Mucosa of descending colon (tissue), 3 donors: Measurements from ENCODE around the gene YBX2. TPM values are rescaled to one million over a fixed set of nuclear protein-coding genes. Genes with fewer than 3 reads are reported as not detected.

Experiments
- ATAC-seq: fragments of 200-7000 bp; cut with Tn5 transposase; one replicate; pipeline ENCODE4 v1.9.1; 2020; ENCODE audit warnings: mild to moderate bottlenecking, moderate library complexity
- DNase-seq, 3 donors: peaks; one replicate each; pipeline ENCODE4 v3.0.0-alpha.2; 2020
- H3K36me3 ChIP-seq: fragments of 200-600 bp; one replicate; pipeline ENCODE4 v1.8.0; 2021; ENCODE audit warnings: low read depth, mild to moderate bottlenecking
- H3K4me1 ChIP-seq: fragments of 200-600 bp; one replicate; pipeline ENCODE4 v1.8.0; 2021; ENCODE audit warnings: low read depth, mild to moderate bottlenecking
- H3K4me3 ChIP-seq: fragments of 200-600 bp; one replicate; pipeline ENCODE4 v1.8.0; 2021; ENCODE audit warnings: mild to moderate bottlenecking
- H3K9me3 ChIP-seq: fragments of 200-600 bp; one replicate; pipeline ENCODE4 v1.8.0; 2021; ENCODE audit warnings: mild to moderate bottlenecking
- CTCF ChIP-seq: fragments of 200-600 bp; IDR thresholded peaks from one replicate; pipeline ENCODE4 v1.8.0; 2022; ENCODE audit warnings: antibody characterized with exemption, mild to moderate bottlenecking
- intact Hi-C, 2 donors: fragments of 100-400 bp; cut with DNase I in 1 of 2; cut with micrococcal nuclease in 1 of 2; formaldehyde crosslinking; loops; one replicate each; pipeline versions ENCODE4 v1.11.0 to v1.11.1; 2022; cut with DNase I, micrococcal nuclease
- total RNA-seq, 3 donors: library from RNA; stranded (reverse); fragmentation: NEBNext Ultra II Directional in 2 of 3; extraction: Animal tissue kit (Norgen Biotek cat#: 25700) in 2 of 3; gene quantifications; one replicate each; pipeline versions ENCODE4 v1.2.1 to v1.2.4, GENCODE V29; 2021 to 2023
- donor health status: DM: no; HTN: no; CAD: no; lungs with moderate emphysema.
- donor health status: DM: no; HTN: no; CAD: no.
- donor health status: DM: no; HTN: yes; CAD: no.

Gene YBX2
- total RNA-seq, 3 donors from 2014 or later, result 17.9 to 71.4 (median 37.8) TPM

GRCh38 chr17:7327056-7327455 lies 32.6 kb upstream of the YBX2 start:
- H3K4me3 ChIP-seq, result no peak overlapping the region
- H3K36me3 ChIP-seq, result peaks cover 8% of the 10 kb centered on the region
- ATAC-seq (no peak), DNase-seq (no peak)
- intact Hi-C loops, result no loop called here
- peaks cover 12% of the 10 kb centered on the region for H3K4me1 ChIP-seq
- no peaks in the 10 kb centered on the region for H3K9me3 ChIP-seq
- TF ChIP-seq CTCF, result no peak

DNA sequence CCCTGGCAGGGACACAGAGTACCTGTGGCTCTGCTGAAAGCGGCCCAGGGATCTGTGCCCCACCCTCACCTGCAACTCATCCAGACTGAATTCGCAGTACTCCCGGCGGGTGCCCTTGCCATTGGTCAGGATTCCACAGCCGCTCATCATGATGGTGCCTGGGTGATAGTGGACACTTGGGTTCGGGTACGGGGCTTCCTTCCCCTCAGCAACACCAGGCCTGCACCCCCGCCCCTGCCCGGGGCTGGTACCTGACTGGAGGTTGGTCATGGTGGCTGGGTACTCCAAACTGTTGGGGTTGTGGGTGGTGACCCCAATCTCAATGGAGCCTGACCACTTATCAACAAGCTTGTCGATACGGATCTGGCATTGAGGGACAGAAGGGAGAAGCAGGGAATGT lies 31.7 kb upstream of the YBX2 start:
- intact Hi-C loops, result no loop called here
- Histone ChIP-seq H3K9me3 (no peaks in the 10 kb centered on the region), H3K36me3 (peaks cover 8% of the 10 kb centered on the region), H3K4me3 (no peak overlapping the region), H3K4me1 (peaks cover 12% of the 10 kb centered on the region)
- ATAC-seq (no peak), DNase-seq (no peak)
- TF ChIP-seq CTCF, result no peak

DNA sequence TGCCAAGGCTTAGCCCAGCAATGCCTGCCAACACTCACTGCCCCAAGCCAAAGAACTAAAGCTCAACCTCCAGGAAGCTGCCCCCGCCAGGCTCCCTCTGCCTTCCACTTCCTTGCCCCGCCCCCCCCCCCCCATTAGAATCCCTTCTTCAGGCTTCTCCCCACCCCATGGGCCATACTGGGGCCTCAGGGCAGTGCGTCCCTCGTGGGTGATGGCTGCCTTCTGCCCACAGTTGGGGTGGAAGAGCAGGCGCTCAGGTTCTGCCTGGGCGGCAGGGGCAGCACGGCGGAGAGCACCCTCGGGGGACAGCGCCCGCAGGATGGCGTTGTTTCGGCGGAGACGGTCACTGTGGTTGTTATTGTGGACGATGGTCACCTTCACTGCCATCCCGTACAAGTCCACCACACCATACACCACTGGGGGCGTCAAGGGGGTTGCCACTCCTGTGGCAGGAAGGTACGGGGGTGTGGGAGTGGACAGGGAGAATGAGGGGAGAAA lies 30.6 kb upstream of the YBX2 start:
- intact Hi-C loops, result no loop called here
- no peak for DNase-seq
- no peaks in the 10 kb centered on the region for H3K9me3 ChIP-seq
- ATAC-seq, result no peak
- peaks cover 8% of the 10 kb centered on the region for H3K36me3 ChIP-seq
- no peak for TF ChIP-seq CTCF
- no peak overlapping the region for H3K4me3 ChIP-seq
- peaks cover 9% of the 10 kb centered on the region for H3K4me1 ChIP-seq

DNA sequence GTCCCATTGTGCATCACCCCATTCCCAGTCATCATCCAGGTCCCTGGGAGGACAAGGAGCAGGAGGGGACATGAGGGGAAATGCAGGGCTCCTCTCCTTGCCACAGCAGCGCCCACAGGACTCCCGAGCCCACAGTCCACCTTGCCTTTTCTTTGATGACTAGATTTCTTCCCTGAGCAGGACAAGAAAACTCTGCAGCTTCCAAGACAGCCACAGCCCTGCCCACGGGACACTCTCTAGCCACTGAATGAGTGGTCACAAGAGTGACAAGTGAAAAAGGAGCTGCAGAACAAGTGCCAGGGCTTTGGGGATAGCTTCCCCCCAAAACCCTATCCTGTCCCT lies 30.0 kb upstream of the YBX2 start:
- H3K4me3 ChIP-seq, result no peak overlapping the region
- ATAC-seq (no peak), DNase-seq (no peak)
- no peak for TF ChIP-seq CTCF
- peaks cover 8% of the 10 kb centered on the region for H3K36me3 ChIP-seq
- no peaks in the 10 kb centered on the region for H3K9me3 ChIP-seq
- peaks cover 9% of the 10 kb centered on the region for H3K4me1 ChIP-seq
- intact Hi-C loops, result no loop called here

- H3K36me3 ChIP-seq, result peaks cover 5% of the 10 kb centered on the region
- intact Hi-C loops, result no loop called here
- no peak overlapping the region for H3K4me3 ChIP-seq
- DNase-seq (peak in 2 of 3 donors; percentile 80 to 81), ATAC-seq (peak; percentile 46)
- H3K4me1 ChIP-seq, result peaks cover 9% of the 10 kb centered on the region
- TF ChIP-seq CTCF, result peak; percentile 73
- no peaks in the 10 kb centered on the region for H3K9me3 ChIP-seq
These were observed 29.4 kb upstream of the YBX2 start for GRCh38 chr17:7323731-7324437.
